GM19467 (cell line): ENCODE results near the gene CDA.

Source experiments
- ATAC-seq: cut with Tn5 transposase; IDR thresholded peaks from one replicate; pipeline ENCODE4 v1.9.1; 2021; ENCODE audit warnings: mild to moderate bottlenecking, moderate library complexity; ENCODE audit not compliant: unreplicated experiment

Gene CDA

GRCh38 chr1:20645414-20645813, 56.5 kb downstream of the CDA start:
- no peak for ATAC-seq

- no peak for ATAC-seq
Measured at GRCh38 chr1:20648438-20648837, 59.5 kb downstream of the CDA start.

- ATAC-seq, result no peak
Measured at GRCh38 chr1:20648946-20649345, 60.0 kb downstream of the CDA start.

GRCh38 chr1:20652300-20652699, 63.4 kb downstream of the CDA start:
- ATAC-seq, result no peak

GRCh38 chr1:20654104-20654690, 65.3 kb downstream of the CDA start:
- no peak for ATAC-seq

- no peak for ATAC-seq
Measured at GRCh38 chr1:20657024-20657423, 68.1 kb downstream of the CDA start.

- no peak for ATAC-seq
Measured at GRCh38 chr1:20658166-20658915, 69.4 kb downstream of the CDA start.

GRCh38 chr1:20660363-20660762, 71.5 kb downstream of the CDA start:
- no peak for ATAC-seq

GRCh38 chr1:20660847-20661206, 71.9 kb downstream of the CDA start:
- ATAC-seq, result no peak

GRCh38 chr1:20661207-20662109, 72.6 kb downstream of the CDA start, which contains the start of gene DDOST:
Gene DDOST (minus strand): TSS chr1:20661369. CDS start chr1:20661350, 19 bp downstream.
- peak; percentile 92 for ATAC-seq

- no peak for ATAC-seq
Measured at GRCh38 chr1:20662110-20662475, 73.2 kb downstream of the CDA start.

- no peak for ATAC-seq
Measured at GRCh38 chr1:20663365-20663764, 74.5 kb downstream of the CDA start.

- ATAC-seq, result no peak
Measured at GRCh38 chr1:20663969-20664715, 75.2 kb downstream of the CDA start.

GRCh38 chr1:20665726-20666125, 76.8 kb downstream of the CDA start:
- no peak for ATAC-seq

GRCh38 chr1:20666146-20666545, 77.2 kb downstream of the CDA start:
- ATAC-seq, result no peak

GRCh38 chr1:20666804-20667203, 77.9 kb downstream of the CDA start:
- ATAC-seq, result no peak
